ENCODE results near the gene UNC80.

Gene UNC80

DNA sequence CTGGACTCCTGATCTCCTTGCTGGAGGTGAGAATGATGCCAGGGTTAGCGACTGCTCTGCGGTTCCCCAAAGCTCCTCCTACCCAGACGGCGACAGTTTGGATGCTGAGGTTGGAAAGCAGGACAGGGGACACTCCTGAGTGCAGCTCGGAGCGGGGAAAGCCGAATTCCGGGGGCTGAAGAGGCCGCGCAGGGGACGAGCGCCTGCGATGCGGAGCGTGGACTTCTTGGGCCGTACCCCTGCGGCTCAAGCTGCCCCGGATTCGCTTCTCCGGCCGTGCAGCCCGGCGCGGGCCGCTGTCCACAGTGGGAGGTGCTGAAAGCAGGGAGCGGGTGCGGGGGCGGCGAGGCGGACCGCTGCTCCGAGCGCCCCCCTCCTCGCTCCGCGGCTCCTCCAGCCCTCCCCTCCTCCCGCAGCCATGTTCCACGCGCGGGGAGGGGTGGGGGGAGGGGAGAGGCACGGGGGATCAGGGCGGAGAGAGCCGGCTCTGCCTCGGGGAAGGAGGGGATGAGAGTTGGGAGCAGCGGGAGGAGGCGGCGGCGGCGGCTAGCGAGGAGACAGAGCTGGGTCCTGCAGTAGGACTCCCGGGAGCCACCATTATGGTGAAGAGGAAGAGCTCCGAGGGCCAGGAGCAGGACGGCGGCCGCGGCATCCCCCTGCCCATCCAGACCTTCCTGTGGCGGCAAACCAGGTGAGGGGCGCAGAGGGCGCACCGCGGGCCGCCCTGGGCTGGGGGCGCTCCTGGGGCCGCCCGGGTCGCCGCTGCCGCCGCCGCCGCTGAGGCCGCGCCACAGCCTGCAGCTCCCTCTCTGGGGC, at the start of gene UNC80:
TSS of gene UNC80 (plus strand) at position 359 of the 816 bp plus-strand sequence. CDS start at position 600, 241 bp downstream.
- ATAC-seq (no peak), DNase-seq (peak; percentile 28)
- H3K27me3 Mint-ChIP-seq = peaks cover 23% of the 10 kb centered on the region
- H3K4me1 Mint-ChIP-seq = no peaks in the 10 kb centered on the region
- no peaks in the 10 kb centered on the region for H3K36me3 Mint-ChIP-seq (ENCODE audit: low read depth)
- H3K9me3 Mint-ChIP-seq = no peaks in the 10 kb centered on the region
- no peak within 1 kb of the TSS for H3K27ac Mint-ChIP-seq
- H3K4me3 Mint-ChIP-seq = no peak within 1 kb of the TSS

DNA sequence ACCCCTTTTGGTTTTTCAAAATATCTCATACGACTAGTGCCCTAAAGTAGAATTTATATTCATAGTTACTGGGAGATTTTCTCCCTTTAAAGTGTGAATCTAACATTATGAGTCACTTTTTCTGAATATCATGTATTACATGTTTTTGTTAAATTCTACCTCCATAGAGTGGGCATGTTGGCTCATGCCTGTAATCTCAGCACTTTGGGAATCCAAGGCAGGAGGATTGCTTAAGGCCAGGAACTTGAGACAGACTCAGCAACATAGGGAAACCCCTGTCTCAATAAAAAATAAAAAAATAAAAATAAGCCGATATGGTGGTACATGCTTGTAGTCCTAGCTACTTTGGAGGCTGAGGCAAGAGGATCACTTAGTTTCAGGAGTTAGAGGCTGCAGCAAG, 45.3 kb upstream of the UNC80 start:
- no peak overlapping the region for H3K27ac Mint-ChIP-seq
- no peaks in the 10 kb centered on the region for H3K4me1 Mint-ChIP-seq
- ATAC-seq = no peak
- H3K4me3 Mint-ChIP-seq = no peak overlapping the region
- no peaks in the 10 kb centered on the region for H3K9me3 Mint-ChIP-seq
- H3K27me3 Mint-ChIP-seq = no peaks in the 10 kb centered on the region
- no peaks in the 10 kb centered on the region for H3K36me3 Mint-ChIP-seq (ENCODE audit: low read depth)
- no peak for DNase-seq

- no peaks in the 10 kb centered on the region for H3K36me3 Mint-ChIP-seq (ENCODE audit: low read depth)
- H3K4me3 Mint-ChIP-seq = no peak overlapping the region
- no peak for ATAC-seq
- H3K27me3 Mint-ChIP-seq = no peaks in the 10 kb centered on the region
- no peaks in the 10 kb centered on the region for H3K9me3 Mint-ChIP-seq
- no peak for DNase-seq
- H3K4me1 Mint-ChIP-seq = no peaks in the 10 kb centered on the region
- no peak overlapping the region for H3K27ac Mint-ChIP-seq
These were observed 44.6 kb upstream of the UNC80 start for GRCh38 chr2:209727077-209727476.

- no peaks in the 10 kb centered on the region for H3K4me1 Mint-ChIP-seq
- no peak for ATAC-seq
- no peak for DNase-seq
- no peaks in the 10 kb centered on the region for H3K9me3 Mint-ChIP-seq
- no peak overlapping the region for H3K27ac Mint-ChIP-seq
- H3K36me3 Mint-ChIP-seq (ENCODE audit: low read depth) = no peaks in the 10 kb centered on the region
- H3K27me3 Mint-ChIP-seq = no peaks in the 10 kb centered on the region
- H3K4me3 Mint-ChIP-seq = no peak overlapping the region
These were observed 36.8 kb upstream of the UNC80 start for GRCh38 chr2:209734805-209735204.

DNA sequence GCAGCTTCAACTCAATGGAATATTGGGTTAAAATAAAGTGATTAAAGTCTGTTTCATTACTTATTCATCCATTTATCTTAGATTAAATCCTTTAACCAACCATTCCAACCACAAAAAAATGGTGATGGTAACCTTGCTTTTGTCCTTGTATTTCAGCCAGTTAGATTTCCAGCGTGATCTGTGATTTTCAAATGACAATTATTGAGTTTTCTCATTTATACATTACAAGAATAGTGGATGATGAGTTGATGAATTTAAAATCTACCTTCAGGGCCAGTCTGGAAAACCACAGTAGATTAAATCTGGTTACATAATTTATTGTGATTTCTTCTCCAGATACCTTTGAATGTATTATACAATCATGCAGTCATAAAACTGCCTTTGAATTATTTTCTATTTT, 29.7 kb upstream of the UNC80 start:
- no peaks in the 10 kb centered on the region for H3K27me3 Mint-ChIP-seq
- ATAC-seq = no peak
- no peaks in the 10 kb centered on the region for H3K36me3 Mint-ChIP-seq (ENCODE audit: low read depth)
- DNase-seq = no peak
- no peak overlapping the region for H3K27ac Mint-ChIP-seq
- no peak overlapping the region for H3K4me3 Mint-ChIP-seq
- no peaks in the 10 kb centered on the region for H3K9me3 Mint-ChIP-seq
- H3K4me1 Mint-ChIP-seq = no peaks in the 10 kb centered on the region

GRCh38 chr2:209753020-209753419, 18.6 kb upstream of the UNC80 start:
- Mint-ChIP-seq H3K36me3 (ENCODE audit: low read depth) (no peaks in the 10 kb centered on the region), H3K4me1 (no peaks in the 10 kb centered on the region)
- no peak for ATAC-seq

DNA sequence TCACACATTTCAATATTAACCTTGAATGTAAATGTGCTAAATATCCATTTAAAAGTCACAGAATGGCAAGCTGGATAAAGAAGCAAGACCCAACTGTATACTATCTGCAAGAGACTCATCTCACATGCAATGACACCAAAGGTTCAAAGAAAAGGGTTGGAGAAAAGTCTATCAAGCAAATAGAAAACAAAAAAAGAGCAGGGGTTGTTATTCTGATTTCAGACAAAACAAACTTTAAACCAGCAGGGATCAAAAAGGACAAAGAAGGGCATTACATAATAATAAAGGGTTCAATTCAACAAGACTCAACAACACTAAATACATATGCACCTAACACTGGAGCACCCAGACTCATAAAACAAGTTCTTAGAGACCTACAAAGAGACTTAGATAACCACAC, 14.5 kb upstream of the UNC80 start:
- ATAC-seq = no peak
- Mint-ChIP-seq H3K4me3 (no peak overlapping the region), H3K9me3 (no peaks in the 10 kb centered on the region), H3K27me3 (peaks cover 3% of the 10 kb centered on the region), H3K4me1 (no peaks in the 10 kb centered on the region), H3K36me3 (ENCODE audit: low read depth) (no peaks in the 10 kb centered on the region), H3K27ac (no peak overlapping the region)
- DNase-seq = no peak

More at GRCh38 chr2:209753020-209753419, 18.6 kb upstream of the UNC80 start:
- Mint-ChIP-seq H3K27ac (no peak overlapping the region), H3K4me3 (no peak overlapping the region), H3K27me3 (peaks cover 3% of the 10 kb centered on the region), H3K9me3 (no peaks in the 10 kb centered on the region)
- no peak for DNase-seq

DNA sequence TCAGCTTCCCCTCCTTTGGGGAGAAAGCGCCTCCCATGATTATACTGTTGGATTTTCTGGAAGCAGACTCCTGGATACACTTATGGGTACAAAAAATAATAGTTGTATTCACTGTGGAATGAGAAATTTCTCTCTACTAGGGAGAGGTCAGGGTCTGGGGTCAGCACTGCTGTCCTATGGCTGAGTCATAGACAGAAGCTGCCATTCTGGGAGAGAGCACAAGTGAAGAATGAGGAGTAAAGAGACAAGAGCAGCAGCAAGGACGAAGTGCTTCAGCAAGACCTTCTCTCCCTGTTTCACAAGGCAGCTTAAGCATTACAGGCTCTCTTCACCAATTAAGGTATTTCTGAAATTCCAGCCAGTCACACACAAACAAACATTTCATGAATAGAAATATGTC, 10.1 kb upstream of the UNC80 start:
- H3K27me3 Mint-ChIP-seq = no peaks in the 10 kb centered on the region
- H3K4me3 Mint-ChIP-seq = no peak overlapping the region
- DNase-seq = no peak
- no peaks in the 10 kb centered on the region for H3K9me3 Mint-ChIP-seq
- no peaks in the 10 kb centered on the region for H3K36me3 Mint-ChIP-seq (ENCODE audit: low read depth)
- H3K4me1 Mint-ChIP-seq = no peaks in the 10 kb centered on the region
- H3K27ac Mint-ChIP-seq = no peak overlapping the region
- ATAC-seq = no peak

GRCh38 chr2:209762563-209762962, 9.1 kb upstream of the UNC80 start:
- DNase-seq (no peak), ATAC-seq (no peak)
- Mint-ChIP-seq H3K27ac (no peak overlapping the region), H3K36me3 (ENCODE audit: low read depth) (no peaks in the 10 kb centered on the region), H3K27me3 (no peaks in the 10 kb centered on the region), H3K4me1 (no peaks in the 10 kb centered on the region), H3K4me3 (no peak overlapping the region), H3K9me3 (no peaks in the 10 kb centered on the region)

DNA sequence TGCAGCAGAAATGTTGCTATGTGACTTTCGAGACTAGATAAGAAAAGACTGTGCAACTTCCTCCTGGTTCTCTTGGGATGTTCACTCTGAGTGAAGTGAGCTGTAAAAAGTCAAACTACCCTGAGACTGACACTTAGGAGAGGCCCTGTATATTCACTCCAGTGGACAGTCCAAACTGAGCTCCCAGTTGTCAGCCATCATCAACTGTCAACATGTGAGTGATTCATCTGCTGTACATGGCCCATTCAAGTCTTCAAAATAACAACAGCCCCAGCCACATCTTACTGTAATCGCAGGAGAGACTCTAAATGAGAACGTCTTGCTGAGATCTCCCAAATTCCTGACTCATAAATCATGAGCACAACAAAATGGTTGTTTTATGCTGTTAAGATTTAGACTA, 8.5 kb upstream of the UNC80 start:
- no peaks in the 10 kb centered on the region for H3K36me3 Mint-ChIP-seq (ENCODE audit: low read depth)
- no peaks in the 10 kb centered on the region for H3K9me3 Mint-ChIP-seq
- no peak for DNase-seq
- H3K4me3 Mint-ChIP-seq = no peak overlapping the region
- H3K27me3 Mint-ChIP-seq = no peaks in the 10 kb centered on the region
- no peak overlapping the region for H3K27ac Mint-ChIP-seq
- ATAC-seq = no peak
- H3K4me1 Mint-ChIP-seq = no peaks in the 10 kb centered on the region

- ATAC-seq (no peak), DNase-seq (no peak)
- no peaks in the 10 kb centered on the region for H3K36me3 Mint-ChIP-seq (ENCODE audit: low read depth)
- no peak overlapping the region for H3K4me3 Mint-ChIP-seq
- no peak overlapping the region for H3K27ac Mint-ChIP-seq
- no peaks in the 10 kb centered on the region for H3K4me1 Mint-ChIP-seq
- peaks cover 13% of the 10 kb centered on the region for H3K27me3 Mint-ChIP-seq
- no peaks in the 10 kb centered on the region for H3K9me3 Mint-ChIP-seq
These were observed 5.0 kb upstream of the UNC80 start for GRCh38 chr2:209766613-209767012.

DNA sequence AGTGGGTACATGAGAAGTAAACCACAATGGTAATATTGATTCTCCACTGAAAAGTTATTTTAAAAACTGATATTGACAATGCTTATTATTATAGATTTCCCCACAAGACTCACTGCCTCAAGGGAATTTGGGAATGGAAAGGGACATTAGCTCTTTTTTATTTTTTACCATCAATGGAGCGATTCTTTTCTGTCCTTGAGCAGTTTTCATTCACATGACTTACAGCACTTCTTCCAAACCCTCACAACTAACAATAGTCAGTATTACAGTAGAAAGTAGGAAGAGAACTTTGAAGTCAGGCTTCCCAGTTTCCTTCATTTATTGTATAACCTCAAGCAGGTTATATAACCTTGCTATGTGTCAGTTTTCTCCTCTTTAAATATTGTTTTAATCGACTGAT, 4.3 kb upstream of the UNC80 start:
- no peak for DNase-seq
- peaks cover 13% of the 10 kb centered on the region for H3K27me3 Mint-ChIP-seq
- no peak overlapping the region for H3K27ac Mint-ChIP-seq
- H3K9me3 Mint-ChIP-seq = no peaks in the 10 kb centered on the region
- no peaks in the 10 kb centered on the region for H3K4me1 Mint-ChIP-seq
- ATAC-seq = no peak
- no peaks in the 10 kb centered on the region for H3K36me3 Mint-ChIP-seq (ENCODE audit: low read depth)
- H3K4me3 Mint-ChIP-seq = no peak overlapping the region

- no peaks in the 10 kb centered on the region for H3K36me3 Mint-ChIP-seq (ENCODE audit: low read depth)
- no peaks in the 10 kb centered on the region for H3K9me3 Mint-ChIP-seq
- no peak overlapping the region for H3K27ac Mint-ChIP-seq
- DNase-seq = no peak
- H3K4me1 Mint-ChIP-seq = no peaks in the 10 kb centered on the region
- no peak for ATAC-seq
- peaks cover 23% of the 10 kb centered on the region for H3K27me3 Mint-ChIP-seq
- H3K4me3 Mint-ChIP-seq = no peak overlapping the region
These were observed 3.1 kb upstream of the UNC80 start for GRCh38 chr2:209768557-209768956.

DNA sequence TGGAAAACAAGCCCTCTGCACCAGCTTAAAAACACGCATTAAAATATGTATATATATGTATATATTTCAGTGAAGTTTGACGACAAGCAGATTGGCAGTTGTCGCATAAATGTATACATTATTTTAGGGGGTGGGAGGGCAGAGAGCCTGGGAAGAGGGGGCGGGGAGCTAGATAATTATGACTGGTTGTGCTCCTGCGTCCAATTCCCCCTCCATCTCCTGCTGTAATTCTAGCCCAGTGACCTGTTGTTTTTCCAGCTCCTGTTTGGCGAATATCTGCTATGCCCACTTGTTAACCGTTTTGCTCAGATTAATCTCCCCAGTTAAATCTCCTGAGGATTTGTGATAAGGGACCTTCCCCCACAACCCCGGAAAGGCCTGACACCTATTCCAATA, 656 bp downstream of the UNC80 start:
- H3K36me3 Mint-ChIP-seq (ENCODE audit: low read depth) = no peaks in the 10 kb centered on the region
- H3K27me3 Mint-ChIP-seq = peaks cover 23% of the 10 kb centered on the region

DNA sequence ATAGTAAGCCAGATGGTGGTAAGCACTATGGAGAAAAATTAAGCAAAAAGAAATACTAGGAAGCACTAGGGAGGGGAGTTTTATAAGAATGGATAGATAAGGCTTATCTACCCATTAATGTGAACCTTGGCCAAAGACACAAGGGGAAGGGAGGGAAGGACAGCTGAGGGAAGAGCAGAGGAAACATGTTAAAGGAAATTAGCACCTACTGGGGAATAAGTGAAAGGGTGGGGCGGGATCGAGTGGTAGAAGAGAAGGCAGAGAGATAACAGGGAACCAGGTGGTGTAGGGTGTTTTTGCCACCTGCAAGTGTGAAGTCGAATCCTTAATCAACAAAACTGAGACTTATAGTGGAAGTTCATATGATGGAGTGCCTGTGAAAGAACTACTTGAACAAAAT, 1.7 kb downstream of the UNC80 start:
- H3K4me1 Mint-ChIP-seq = no peaks in the 10 kb centered on the region
- H3K4me3 Mint-ChIP-seq = no peak overlapping the region
- H3K9me3 Mint-ChIP-seq = no peaks in the 10 kb centered on the region
- peaks cover 21% of the 10 kb centered on the region for H3K27me3 Mint-ChIP-seq
- H3K36me3 Mint-ChIP-seq (ENCODE audit: low read depth) = no peaks in the 10 kb centered on the region
- DNase-seq (no peak), ATAC-seq (no peak)
- no peak overlapping the region for H3K27ac Mint-ChIP-seq

More for the DNA sequence above, 656 bp downstream of the UNC80 start:
- H3K4me3 Mint-ChIP-seq = no peak overlapping the region
- DNase-seq (no peak), ATAC-seq (no peak)
- H3K4me1 Mint-ChIP-seq = no peaks in the 10 kb centered on the region
- no peaks in the 10 kb centered on the region for H3K9me3 Mint-ChIP-seq
- H3K27ac Mint-ChIP-seq = no peak overlapping the region

DNA sequence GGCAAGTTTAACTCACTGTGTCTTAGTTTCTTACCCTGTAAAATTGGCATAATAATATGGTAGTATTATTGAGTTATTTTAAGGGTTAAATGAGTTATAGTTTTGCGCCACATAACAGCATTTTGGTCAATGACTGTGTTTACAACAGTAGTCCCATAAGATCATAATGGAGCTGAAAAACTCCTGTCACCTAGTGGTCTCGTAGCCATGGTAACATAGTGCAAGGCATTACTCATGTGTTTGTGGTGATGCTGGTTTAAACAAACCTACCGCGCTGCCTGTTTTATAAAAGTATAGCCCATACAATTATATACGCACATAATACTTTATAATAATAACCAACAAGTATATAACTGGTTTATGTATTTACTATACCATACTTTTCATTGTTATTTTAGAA, 15.8 kb downstream of the UNC80 start:
- DNase-seq (no peak), ATAC-seq (no peak)
- no peaks in the 10 kb centered on the region for H3K27me3 Mint-ChIP-seq
- no peaks in the 10 kb centered on the region for H3K4me1 Mint-ChIP-seq
- no peaks in the 10 kb centered on the region for H3K9me3 Mint-ChIP-seq
- no peaks in the 10 kb centered on the region for H3K36me3 Mint-ChIP-seq (ENCODE audit: low read depth)
- no peak overlapping the region for H3K4me3 Mint-ChIP-seq
- no peak overlapping the region for H3K27ac Mint-ChIP-seq
